ENCODE measurements around the gene MRPS25.

The MRPS25 gene

GRCh38 chr3:15081960-15082664 lies 17.0 kb upstream of the MRPS25 start:
- no peak for DNase-seq

DNA sequence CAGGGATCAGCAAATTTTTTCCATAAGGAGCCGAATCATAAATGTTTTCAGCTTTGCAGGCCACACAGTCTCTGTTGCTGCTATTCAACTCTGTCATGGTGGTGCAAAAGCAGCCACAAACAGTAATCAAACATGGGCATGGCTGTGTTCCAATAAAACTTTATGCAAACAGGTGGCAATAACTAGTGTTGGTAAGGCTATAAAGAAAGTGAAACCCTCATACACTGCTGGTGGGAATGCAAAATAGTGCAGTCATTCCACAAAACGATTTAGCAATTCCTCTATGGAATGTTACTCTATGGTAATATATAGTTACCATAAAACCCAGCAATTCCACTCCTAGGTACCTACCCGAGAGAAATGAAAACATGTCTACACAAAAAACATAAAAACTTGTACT lies 14.0 kb upstream of the MRPS25 start:
- no peak for DNase-seq

DNA sequence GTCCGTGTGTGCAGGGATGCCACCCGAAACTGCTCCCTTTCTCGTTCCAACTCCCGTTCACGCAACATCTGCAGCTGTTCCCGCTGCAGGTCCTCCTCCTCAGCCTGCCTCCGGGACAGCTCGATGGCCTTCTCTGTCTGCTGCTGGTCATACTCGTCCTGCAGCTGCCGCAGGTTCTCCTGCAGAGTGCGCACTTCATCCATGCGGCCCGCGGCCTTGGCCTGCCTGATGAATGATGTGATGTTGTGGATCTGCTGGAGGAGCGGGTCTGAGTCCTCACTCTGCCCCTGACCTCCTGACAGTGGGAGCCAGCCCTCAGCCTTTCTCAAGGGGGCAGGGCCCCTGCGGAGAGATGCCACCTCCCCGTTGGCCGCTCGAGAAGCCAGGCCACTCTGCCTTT lies 9.4 kb upstream of the MRPS25 start:
- DNase-seq = no peak

DNA sequence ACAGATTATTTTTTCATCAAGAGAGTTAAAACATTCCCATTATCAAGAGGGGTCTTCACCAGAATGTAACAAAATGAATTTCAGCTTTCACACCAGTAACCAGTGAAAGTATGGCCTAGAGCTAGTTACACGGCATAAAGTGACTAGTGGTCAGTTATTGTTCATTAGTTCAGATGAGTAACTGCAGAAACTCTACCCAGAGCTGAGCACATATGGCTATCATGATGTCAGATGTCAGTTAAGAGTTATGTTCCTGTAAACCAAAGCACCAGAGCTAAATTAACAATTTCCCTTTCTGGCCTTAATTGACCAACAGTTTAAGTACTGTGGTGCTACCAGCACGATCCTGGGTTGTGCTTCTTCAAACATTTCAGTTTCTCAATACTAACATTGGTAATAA lies 6.6 kb upstream of the MRPS25 start:
- no peak for DNase-seq

DNA sequence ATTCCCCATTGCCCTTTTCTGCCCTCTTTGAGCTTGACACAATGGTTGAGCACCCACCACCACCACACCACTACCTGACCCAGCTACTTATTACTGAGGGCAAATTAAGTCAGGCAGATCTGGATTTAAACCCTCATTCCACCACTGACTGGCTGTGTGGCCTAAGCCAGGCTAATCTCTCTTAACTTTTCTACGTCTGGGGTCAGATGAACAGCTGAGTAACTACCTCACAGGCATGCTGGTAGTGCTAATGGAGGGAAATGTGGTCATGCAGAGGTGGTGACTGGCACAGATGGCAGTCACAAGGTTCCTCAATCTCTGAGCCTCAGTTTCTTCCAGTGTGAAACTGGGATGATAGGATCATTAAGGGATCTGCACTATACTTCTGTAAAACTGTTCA lies 4.3 kb upstream of the MRPS25 start:
- DNase-seq = no peak

- DNase-seq = no peak
Observed at GRCh38 chr3:15066467-15066866, 1.4 kb upstream of the MRPS25 start.

DNA sequence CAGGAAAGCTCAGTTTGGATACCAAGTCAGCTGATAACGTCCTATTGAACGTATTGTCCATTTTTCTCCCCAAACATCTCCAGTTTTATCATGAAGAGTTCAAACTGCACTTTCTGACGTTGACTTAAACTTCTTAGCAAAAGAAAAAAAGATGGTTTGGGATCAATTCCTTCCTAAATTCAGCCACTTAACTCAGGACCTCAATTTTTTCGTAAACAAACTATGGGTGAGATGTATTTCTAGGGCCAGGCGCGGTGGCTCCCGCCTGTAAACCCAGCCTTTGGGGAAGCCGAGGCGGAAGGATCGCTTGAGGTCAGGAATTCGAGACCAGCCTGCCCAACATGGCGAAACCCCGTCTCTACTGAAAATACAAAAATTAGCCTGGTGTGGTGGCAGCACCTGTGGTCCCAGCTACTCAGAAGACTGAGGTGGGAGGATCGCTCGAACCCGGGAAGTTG lies 464 bp upstream of the MRPS25 start:
- no peak for DNase-seq

- peak in 1 of 2 experiments; percentile 24 for DNase-seq
Observed at GRCh38 chr3:15064299-15064834, 748 bp downstream of the MRPS25 start.

GRCh38 chr3:15063656-15064286 lies 1.3 kb downstream of the MRPS25 start:
- no peak for DNase-seq

GRCh38 chr3:15063238-15063637 lies 1.9 kb downstream of the MRPS25 start:
- DNase-seq = no peak

DNA sequence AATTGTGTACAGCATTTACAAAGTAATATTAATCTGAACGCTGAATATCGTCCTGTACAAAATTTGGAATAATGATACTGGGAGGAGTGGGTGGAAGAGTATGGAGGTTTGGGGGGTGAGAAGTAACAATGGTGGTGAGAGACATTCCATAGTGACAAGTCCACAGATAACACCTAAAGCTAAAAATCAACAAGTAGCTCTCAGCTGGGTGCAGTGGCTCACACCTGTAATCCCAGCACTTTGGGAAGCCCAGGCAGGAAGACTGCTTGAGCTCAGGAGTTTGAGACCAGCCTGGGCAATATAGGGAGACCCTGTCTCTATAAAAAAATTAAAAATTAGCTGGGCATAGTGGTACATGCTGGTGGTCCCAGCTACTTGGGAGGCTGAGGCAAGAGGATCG lies 5.1 kb downstream of the MRPS25 start:
- DNase-seq = no peak

GRCh38 chr3:15056676-15057404 lies 8.3 kb downstream of the MRPS25 start:
- no peak for DNase-seq

DNA sequence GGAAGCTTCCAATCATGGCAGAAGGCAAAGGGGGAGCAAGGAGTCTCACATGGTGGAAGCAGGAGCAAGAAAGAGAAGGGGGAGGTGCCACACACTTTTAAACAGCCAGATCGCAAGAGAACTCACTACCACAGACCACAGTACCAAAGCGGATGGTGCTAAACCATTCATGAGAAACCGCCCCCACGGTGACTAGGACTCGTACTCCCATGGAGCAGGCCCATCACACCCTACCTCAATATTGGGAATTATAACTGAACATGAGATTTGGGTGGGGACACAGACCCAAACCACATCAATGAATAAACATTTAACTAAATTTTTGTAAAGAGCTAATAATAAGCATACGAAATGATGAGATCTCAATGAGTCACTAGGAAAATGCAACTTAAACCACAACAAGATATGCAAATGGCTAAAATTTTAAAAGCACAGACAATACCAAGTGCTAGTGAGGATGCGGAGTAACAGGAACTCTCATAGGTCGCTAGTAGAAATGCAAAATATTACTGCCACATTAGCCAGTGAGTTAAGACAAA lies 10.0 kb downstream of the MRPS25 start:
- peak; percentile 37 to 55 for DNase-seq

DNA sequence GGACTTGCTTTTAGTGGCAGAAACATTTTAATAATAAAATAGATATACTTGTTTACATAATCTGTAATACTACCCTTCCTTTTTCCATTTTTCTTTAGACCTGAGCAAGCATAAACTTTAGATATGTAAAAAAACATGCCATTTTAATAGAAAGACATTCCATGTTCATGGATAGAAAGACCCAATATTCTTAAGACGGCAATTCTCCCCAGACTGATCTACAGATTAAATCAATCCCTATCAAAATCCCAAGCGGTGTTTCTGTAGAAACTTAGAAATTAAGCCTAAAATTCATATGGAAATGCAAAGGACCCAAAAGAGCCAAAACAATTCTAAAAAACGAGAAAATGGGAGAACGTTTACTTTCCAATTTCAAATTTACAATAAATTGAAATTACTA lies 11.6 kb downstream of the MRPS25 start:
- DNase-seq = no peak

DNA sequence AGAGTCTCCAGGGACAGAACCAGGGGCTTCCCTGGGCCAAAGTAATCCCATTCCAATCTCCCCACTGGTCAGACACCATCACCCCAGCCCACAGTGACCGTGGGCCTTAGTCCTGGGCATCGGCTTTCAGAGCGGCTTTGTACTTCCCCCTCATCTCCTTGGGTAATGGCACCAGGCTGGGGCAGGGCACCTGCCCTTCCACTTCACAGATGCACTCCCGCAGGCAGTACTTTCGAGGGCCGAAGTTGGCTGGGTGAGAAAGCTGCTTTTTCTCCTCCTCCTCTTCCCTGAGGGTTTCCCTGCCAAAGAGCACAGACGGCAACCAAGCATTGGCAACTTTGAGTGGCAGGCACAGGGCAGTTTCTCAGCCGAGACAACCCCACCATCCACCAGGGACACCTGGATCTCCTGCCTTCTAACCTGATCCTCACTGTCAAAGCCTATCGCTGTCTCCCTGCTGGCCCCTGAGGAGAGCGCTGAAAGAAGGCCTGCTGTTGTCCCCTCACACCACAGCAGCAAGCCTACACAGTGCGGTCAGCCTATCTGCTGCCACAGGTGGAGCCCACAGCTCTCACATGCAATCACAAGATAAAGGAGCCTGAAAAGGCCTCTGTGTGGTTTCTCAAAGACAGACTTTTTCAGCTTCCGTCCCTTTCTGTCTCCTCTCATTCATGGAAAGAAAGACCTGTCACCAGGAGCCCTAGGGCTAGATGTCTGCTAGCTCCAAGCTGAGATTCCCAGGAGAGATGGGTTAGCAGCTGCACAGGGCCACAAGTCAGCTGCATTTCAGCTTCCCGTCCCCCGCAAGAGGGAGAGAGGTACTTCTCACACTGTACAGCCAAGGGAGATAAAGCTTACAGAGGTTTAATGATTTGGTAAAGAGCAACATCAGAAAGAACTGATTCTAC lies 12.5 kb downstream of the MRPS25 start:
- DNase-seq = no peak

DNA sequence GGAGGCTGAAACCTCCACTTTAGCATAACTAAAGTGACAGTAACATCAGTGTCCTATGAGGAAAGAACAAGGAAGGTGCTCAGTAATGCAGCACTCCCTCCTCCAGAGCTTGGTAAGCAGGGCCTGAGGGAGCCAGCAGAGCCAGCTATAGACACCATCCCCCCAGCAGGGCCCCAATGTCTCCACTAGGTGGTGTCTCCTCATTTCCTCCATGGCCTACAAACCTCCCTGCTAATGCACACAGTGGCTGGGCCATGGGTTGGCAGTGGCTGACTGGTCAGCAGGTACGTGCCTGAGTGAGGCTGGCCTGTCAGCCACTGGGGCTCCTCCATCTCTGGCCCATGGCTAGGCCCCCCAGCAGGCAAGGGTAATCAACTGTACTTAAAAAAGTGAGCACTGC lies 13.6 kb downstream of the MRPS25 start:
- DNase-seq = peak; percentile 41 to 42

GRCh38 chr3:15050405-15051092 lies 14.6 kb downstream of the MRPS25 start:
- DNase-seq = no peak

- DNase-seq = no peak
Observed at GRCh38 chr3:15049584-15049983, 15.5 kb downstream of the MRPS25 start.

DNA sequence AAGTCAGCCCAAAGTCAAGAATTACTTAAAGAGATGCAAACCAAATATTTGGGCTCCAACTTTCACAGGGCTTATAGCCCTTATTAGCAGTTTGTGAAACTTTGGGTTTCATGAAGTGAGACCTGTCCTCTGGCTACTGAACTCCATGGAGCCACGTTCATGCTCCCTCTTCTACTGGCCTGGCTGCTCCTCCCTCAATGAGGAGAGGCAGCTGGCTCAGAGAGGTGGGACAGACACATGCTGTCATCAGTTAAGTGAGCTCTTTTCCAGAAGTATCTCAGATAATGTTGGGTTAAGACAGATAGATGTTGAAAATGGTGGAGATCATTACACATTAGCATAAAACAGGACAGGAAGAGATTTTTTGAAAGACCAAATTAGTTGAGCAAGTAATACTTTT lies 19.4 kb downstream of the MRPS25 start:
- no peak for DNase-seq

GRCh38 chr3:15044326-15044725 lies 20.8 kb downstream of the MRPS25 start:
- DNase-seq = no peak

DNA sequence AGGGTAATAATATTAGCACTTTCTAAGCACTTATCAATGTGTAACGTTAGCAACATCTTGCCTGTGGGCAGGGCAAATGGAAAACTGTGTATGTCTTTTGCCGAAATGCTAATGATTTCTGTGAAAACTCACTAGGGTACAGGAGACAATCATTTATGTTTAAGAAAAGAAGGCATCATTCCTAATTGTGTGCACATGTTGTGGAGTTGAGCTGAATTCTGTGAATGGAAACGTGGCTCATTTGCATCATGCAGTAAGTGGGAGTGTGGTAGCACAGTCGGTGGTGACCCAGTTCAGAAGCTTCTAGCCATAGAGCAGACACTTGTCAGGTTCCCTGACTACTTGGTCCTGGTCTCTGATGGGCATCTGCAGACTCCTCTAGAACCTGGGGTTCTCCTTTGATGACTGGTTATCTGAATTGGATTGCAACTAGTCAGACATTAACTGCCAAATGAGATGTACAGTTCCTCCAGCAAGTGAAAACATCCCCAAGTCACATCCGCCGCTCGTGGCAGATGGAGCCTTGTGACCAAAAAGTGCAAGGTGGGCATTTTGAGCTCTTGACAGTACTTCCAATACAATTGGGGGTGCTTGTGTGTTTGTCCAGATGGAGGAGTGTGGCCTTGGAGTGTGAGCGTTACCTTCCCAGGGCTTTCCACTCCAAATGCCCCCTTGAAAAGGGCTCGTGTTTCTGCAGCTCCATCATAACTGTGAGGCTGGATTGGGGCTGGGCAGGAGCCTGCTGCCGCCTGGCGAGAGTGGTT lies 21.5 kb downstream of the MRPS25 start:
- DNase-seq = no peak

All from activated CD4-positive, alpha-beta T cell treated with anti-CD3 and anti-CD28 coated beads, Interleukin-2, amount 50 U/mL, for 4 hours (primary cell).